Upper lobe of right lung (tissue), 1 donor: ENCODE data around the gene SOWAHD. TPM values are rescaled to one million over a fixed set of nuclear protein-coding genes. Genes with fewer than 3 reads are reported as not detected.
"Not testable (repeated sequence)": the region's sequence is repeated elsewhere in the genome, so short reads cannot be mapped to it uniquely, and the experiment has no call there.

Experiments used
- ATAC-seq: fragments of 200-7000 bp; cut with Tn5 transposase; one replicate; pipeline ENCODE4 v1.9.1; 2020; ENCODE audit warnings: mild to moderate bottlenecking, moderate library complexity
- DNase-seq: peaks from one replicate; pipeline ENCODE4 v3.0.0-alpha.2; 2020
- H3K27ac ChIP-seq: fragments of 200-600 bp; one replicate; pipeline ENCODE4 v1.8.0; 2022
- H3K27me3 ChIP-seq: fragments of 200-600 bp; one replicate; pipeline ENCODE4 v1.8.0; 2022; ENCODE audit warnings: mild to moderate bottlenecking
- H3K36me3 ChIP-seq: fragments of 200-600 bp; one replicate; pipeline ENCODE4 v1.8.0; 2022
- H3K4me1 ChIP-seq: fragments of 200-600 bp; one replicate; pipeline ENCODE4 v1.8.0; 2022
- H3K4me3 ChIP-seq: fragments of 200-600 bp; one replicate; pipeline ENCODE4 v1.8.0; 2022; ENCODE audit warnings: mild to moderate bottlenecking
- H3K9me3 ChIP-seq: fragments of 200-600 bp; one replicate; pipeline ENCODE4 v1.8.0; 2022
- intact Hi-C: fragments of 100-400 bp; cut with DNase I; formaldehyde crosslinking; loops from one replicate; pipeline ENCODE4 v1.11.0; 2022
- total RNA-seq: library from RNA; stranded (reverse); fragmentation: NEBNext Ultra II Directional; extraction: Animal tissue kit (Norgen Biotek cat#: 25700); gene quantifications from one replicate; pipeline ENCODE4 v1.2.1, GENCODE V29; 2021
- TF ChIP-seq, protein P1 (sequence below): fragments of 200-600 bp; IDR thresholded peaks from one replicate; pipeline ENCODE4 v1.8.0; 2022; ENCODE audit warnings: antibody characterized with exemption
- donor health status: DM: no; HTN: yes; CAD: no; lungs with severe emphysema.

The SOWAHD gene
- total RNA-seq, 1 donor from 2014 or later, result 4.0 TPM

DNA sequence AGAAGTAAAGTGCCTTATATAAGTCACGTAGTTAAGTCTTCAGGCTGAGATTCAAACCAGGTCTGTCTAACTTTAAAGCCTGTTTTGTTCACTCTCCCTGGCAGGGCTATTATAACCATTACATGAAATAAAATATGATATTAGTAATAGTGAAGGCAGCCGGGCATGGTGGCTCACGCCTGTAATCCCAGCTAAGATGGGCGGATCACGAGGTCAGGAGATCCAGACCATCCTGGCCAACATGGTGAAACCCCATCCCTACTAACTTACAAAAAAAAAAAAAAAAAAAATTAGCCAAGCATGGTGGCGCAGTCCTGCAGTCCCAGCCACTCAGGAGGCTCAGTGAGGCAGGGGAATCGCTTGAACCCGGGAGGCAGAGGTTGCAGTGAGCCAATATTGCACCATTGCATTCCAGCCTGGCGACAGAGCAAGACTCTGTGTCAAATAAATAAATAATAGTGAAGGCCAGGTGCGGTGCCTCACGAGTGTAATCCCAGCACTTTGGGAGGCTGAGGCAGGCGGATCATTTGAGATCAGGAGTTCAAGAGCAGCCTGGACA is 22.1 kb upstream of the SOWAHD start:
- ATAC-seq, result no peak

DNA sequence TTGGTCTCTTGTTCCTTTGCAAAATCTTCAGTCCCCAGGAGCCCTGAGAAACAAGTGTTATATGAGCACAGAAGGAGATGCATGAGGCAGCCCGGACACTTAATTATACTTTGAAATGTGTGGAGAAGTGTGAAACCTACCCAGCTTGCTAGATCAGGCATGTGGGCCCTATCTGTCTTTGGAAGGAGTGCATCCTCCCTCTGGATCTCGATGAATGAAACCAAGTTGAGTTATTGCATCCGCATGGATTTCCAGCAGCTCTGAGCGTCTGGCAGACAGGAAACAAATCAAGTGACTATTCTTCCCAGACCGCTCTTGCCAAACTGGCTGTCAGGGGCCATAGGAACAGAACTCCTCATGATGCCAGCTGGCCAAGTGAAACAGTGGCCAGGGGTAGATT is 19.6 kb upstream of the SOWAHD start:
- intact Hi-C loops, result no loop called here

More for the DNA sequence above, 22.1 kb upstream of the SOWAHD start:
- Histone ChIP-seq H3K4me3 (no peak overlapping the region), H3K36me3 (no peaks in the 10 kb centered on the region), H3K27me3 (no peaks in the 10 kb centered on the region), H3K4me1 (no peaks in the 10 kb centered on the region), H3K27ac (no peak overlapping the region), H3K9me3 (no peaks in the 10 kb centered on the region)
- intact Hi-C loops, result no loop called here
- DNase-seq, result no peak
- TF ChIP-seq, protein P1, sequence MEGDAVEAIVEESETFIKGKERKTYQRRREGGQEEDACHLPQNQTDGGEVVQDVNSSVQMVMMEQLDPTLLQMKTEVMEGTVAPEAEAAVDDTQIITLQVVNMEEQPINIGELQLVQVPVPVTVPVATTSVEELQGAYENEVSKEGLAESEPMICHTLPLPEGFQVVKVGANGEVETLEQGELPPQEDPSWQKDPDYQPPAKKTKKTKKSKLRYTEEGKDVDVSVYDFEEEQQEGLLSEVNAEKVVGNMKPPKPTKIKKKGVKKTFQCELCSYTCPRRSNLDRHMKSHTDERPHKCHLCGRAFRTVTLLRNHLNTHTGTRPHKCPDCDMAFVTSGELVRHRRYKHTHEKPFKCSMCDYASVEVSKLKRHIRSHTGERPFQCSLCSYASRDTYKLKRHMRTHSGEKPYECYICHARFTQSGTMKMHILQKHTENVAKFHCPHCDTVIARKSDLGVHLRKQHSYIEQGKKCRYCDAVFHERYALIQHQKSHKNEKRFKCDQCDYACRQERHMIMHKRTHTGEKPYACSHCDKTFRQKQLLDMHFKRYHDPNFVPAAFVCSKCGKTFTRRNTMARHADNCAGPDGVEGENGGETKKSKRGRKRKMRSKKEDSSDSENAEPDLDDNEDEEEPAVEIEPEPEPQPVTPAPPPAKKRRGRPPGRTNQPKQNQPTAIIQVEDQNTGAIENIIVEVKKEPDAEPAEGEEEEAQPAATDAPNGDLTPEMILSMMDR, result no peak

GRCh38 chrX:119745283-119745848 is 13.0 kb upstream of the SOWAHD start:
- DNase-seq (no peak), ATAC-seq (no peak)
- H3K4me3 ChIP-seq, result no peak overlapping the region
- H3K27me3 ChIP-seq, result no peaks in the 10 kb centered on the region
- intact Hi-C loops, result no loop called here
- no peaks in the 10 kb centered on the region for H3K4me1 ChIP-seq
- no peak overlapping the region for H3K27ac ChIP-seq
- H3K36me3 ChIP-seq, result no peaks in the 10 kb centered on the region
- H3K9me3 ChIP-seq, result no peaks in the 10 kb centered on the region
- TF ChIP-seq, protein P1, result no peak

More for the DNA sequence above, 19.6 kb upstream of the SOWAHD start:
- TF ChIP-seq, protein P1, result no peak
- DNase-seq (no peak), ATAC-seq (no peak)
- H3K27ac ChIP-seq, result no peak overlapping the region
- H3K4me3 ChIP-seq, result no peak overlapping the region
- H3K9me3 ChIP-seq, result no peaks in the 10 kb centered on the region
- H3K36me3 ChIP-seq, result no peaks in the 10 kb centered on the region
- no peaks in the 10 kb centered on the region for H3K27me3 ChIP-seq
- H3K4me1 ChIP-seq, result no peaks in the 10 kb centered on the region

DNA sequence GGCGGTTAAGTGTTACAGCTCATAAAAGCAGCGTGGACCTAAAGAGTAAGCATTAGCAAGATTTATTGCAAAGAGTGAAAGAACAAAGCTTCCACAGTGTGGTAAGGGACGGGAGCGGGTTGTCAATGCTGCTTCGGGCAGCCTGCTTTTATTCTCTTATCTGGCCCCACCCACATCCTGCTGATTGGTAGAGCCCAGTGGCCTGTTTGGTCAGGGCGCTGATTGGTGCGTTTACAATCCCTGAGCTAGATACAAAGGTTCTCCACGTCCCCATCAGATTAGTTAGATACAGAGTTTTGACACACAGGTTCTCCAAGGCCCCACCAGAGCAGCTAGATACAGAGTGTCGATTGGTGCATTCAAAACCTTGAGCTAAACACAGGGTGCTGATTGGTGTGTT is 8.3 kb upstream of the SOWAHD start:
- H3K4me1 ChIP-seq, H3K36me3 ChIP-seq, H3K27ac ChIP-seq, ATAC-seq, H3K9me3 ChIP-seq, intact Hi-C loops, DNase-seq, H3K27me3 ChIP-seq, H3K4me3 ChIP-seq: not testable (repeated sequence)

DNA sequence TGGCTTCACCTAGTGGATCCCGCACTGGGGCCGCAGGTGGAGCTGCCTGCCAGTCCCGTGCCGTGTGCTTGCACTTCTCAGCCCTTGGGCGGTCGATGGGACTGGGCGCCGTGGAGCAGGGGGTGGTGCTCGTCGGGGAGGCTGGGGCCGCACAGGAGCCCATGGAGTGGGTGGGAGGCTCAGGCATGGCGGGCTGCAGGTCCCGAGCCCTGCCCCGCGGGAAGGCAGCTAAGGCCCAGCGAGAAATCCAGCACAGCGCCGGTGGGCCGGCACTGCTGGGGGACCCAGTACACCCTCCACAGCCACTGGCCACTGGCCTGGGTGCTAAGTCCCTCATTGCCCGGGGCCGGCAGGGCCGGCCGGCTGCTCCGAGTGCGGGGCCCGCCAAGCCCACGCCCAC is 7.6 kb upstream of the SOWAHD start:
- H3K27ac ChIP-seq, H3K4me1 ChIP-seq, ATAC-seq, DNase-seq, H3K4me3 ChIP-seq, H3K36me3 ChIP-seq, H3K27me3 ChIP-seq, H3K9me3 ChIP-seq, intact Hi-C loops: not testable (repeated sequence)

DNA sequence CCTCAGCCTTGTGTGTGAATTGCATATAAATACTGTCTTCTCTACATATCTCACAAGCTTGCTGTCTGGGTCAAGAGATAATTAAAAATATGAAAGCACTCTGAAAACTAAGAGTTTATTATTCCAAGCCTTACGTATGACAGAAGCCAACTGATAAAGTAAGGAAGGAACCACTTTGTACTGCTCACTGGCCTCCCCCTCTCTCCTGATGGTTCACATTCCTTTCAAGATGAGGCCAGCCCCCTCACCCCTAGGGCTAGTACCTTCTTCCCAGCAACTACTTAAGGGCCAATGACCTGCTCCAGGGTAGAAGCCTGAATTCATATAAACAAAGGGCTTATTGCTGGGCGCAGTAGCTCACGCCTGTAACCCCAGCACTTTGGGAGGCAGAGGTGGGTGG is 5.4 kb upstream of the SOWAHD start:
- ATAC-seq (no peak), DNase-seq (no peak)
- H3K36me3 ChIP-seq, result no peaks in the 10 kb centered on the region
- intact Hi-C loops, result no loop called here
- H3K4me1 ChIP-seq, result no peaks in the 10 kb centered on the region
- TF ChIP-seq, protein P1, result no peak
- H3K27ac ChIP-seq, result no peak overlapping the region
- no peak overlapping the region for H3K4me3 ChIP-seq
- H3K27me3 ChIP-seq, result no peaks in the 10 kb centered on the region
- H3K9me3 ChIP-seq, result no peaks in the 10 kb centered on the region
